ENCODE measurements around the gene DICER1. TPM values are rescaled to one million over a fixed set of nuclear protein-coding genes. Genes with fewer than 3 reads are reported as not detected.

DICER1 gene
- total RNA-seq, 4 donors from 2014 or later: 81.6 to 103 (median 88.8) TPM

- Histone ChIP-seq H3K27ac (no peak overlapping the region), H3K27me3 (no peaks in the 10 kb centered on the region), H3K9me3 (no peaks in the 10 kb centered on the region), H3K4me1 (peaks cover 0 to 4% of the 10 kb centered on the region in 2 donors), H3K36me3 (no peaks in the 10 kb centered on the region), H3K4me3 (no peak overlapping the region)
- no peak for TF ChIP-seq POLR2A (IDR thresholded peaks at IDR 0.05)
- TF ChIP-seq CTCF (IDR thresholded peaks at IDR 0.05): no peak
- intact Hi-C loops (cut with DNase I; ENCODE audit: low total_unique reads): no loop called here
- no peak for DNase-seq
These were observed 24.6 kb downstream of the DICER1 start for GRCh38 chr14:95132760-95133159.

GRCh38 chr14:95130549-95130948, 26.8 kb downstream of the DICER1 start:
- intact Hi-C loops (cut with DNase I; ENCODE audit: low total_unique reads): no loop called here
- Histone ChIP-seq H3K27ac (no peak overlapping the region), H3K4me1 (no peaks in the 10 kb centered on the region), H3K36me3 (no peaks in the 10 kb centered on the region), H3K4me3 (no peak overlapping the region), H3K27me3 (no peaks in the 10 kb centered on the region), H3K9me3 (no peaks in the 10 kb centered on the region)
- TF ChIP-seq CTCF (IDR thresholded peaks at IDR 0.05): no peak
- TF ChIP-seq POLR2A (IDR thresholded peaks at IDR 0.05): no peak
- DNase-seq: no peak

- Histone ChIP-seq H3K27me3 (no peaks in the 10 kb centered on the region), H3K9me3 (no peaks in the 10 kb centered on the region), H3K27ac (no peak overlapping the region), H3K4me1 (no peaks in the 10 kb centered on the region), H3K36me3 (no peaks in the 10 kb centered on the region), H3K4me3 (no peak overlapping the region)
- TF ChIP-seq CTCF (IDR thresholded peaks at IDR 0.05): no peak
- intact Hi-C loops (cut with DNase I; ENCODE audit: low total_unique reads): no loop called here
- no peak for DNase-seq
These were observed 29.2 kb downstream of the DICER1 start for GRCh38 chr14:95128140-95128539.

- TF ChIP-seq POLR2A (IDR thresholded peaks at IDR 0.05) (no peak), CTCF (IDR thresholded peaks at IDR 0.05) (no peak)
- intact Hi-C loops (cut with DNase I; ENCODE audit: low total_unique reads): no loop called here
- Histone ChIP-seq H3K9me3 (no peaks in the 10 kb centered on the region), H3K27ac (no peak overlapping the region), H3K4me1 (no peaks in the 10 kb centered on the region), H3K36me3 (no peaks in the 10 kb centered on the region), H3K4me3 (no peak overlapping the region), H3K27me3 (no peaks in the 10 kb centered on the region)
- no peak for DNase-seq
These were observed 29.8 kb downstream of the DICER1 start for GRCh38 chr14:95127531-95127911.

DNA sequence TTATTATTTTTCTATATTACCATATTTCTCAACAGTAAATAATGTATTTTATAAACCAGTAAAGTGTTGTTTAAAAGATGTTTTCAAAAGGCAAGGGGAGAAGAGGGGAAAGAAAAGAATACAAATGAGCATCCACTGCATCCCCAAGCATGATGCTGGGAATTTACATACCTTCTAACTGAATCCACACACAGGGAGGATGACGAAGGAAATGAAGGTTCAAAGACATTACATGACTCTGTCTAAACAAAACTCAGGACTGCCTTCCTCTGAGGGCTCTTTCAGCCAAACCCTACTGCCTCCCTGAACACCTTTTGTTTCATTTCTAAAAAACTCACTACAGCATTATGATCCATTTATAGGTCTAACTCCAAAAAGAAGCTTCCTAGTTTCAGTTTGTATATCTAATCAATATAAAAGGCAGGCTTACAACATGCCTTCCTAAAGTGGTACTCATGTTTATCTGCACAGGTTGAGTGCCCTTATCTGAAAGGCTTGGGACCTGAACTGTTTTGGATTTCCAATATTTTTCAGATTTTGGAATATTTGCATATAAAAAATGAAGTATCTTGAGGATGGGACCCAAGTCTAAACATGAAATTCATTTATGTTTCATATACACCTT, 30.3 kb downstream of the DICER1 start:
- no peak for TF ChIP-seq CTCF (IDR thresholded peaks at IDR 0.05)
- no peak for TF ChIP-seq POLR2A (IDR thresholded peaks at IDR 0.05)
- no peaks in the 10 kb centered on the region for H3K27me3 ChIP-seq
- no peak overlapping the region for H3K27ac ChIP-seq
- no peaks in the 10 kb centered on the region for H3K36me3 ChIP-seq
- no peak for DNase-seq
- H3K9me3 ChIP-seq: no peaks in the 10 kb centered on the region
- H3K4me3 ChIP-seq: no peak overlapping the region
- no peaks in the 10 kb centered on the region for H3K4me1 ChIP-seq
- intact Hi-C loops (cut with DNase I; ENCODE audit: low total_unique reads): no loop called here
